ENCODE measurements around the gene SCD5. TPM values are rescaled to one million over a fixed set of nuclear protein-coding genes. Genes with fewer than 3 reads are reported as not detected.

The SCD5 gene
- total RNA-seq, 2 donors from 2014 or later, result 0.52 to 1.9 TPM

DNA sequence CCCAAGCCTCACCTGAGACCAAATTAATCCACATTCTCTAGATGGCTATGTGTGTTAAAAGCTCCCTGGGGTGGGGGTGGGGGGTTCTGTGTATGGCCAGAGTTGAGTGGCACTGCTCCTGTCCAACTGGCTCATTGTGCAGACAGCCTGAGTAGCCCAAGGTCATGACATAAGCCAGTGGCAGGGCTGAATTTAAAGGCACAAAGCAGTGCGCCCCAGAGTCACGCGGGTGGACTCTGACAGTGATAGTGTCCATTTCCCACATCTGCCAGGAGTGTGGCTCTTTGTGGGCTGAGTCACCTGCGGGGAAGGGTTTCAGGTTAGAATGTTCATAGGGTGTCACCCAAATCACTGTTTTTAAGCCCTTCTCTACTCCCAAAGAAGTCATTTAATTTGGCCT, 45.4 kb downstream of the SCD5 start:
- no peak for ATAC-seq
- no peak for DNase-seq (ENCODE audit: low spot score in 2 of 2)
- Mint-ChIP-seq H3K27ac (no peak overlapping the region), H3K36me3 (no peaks in the 10 kb centered on the region), H3K9me3 (no peaks in the 10 kb centered on the region)

GRCh38 chr4:82748810-82749470, 49.7 kb downstream of the SCD5 start:
- H3K9me3 Mint-ChIP-seq, result no peaks in the 10 kb centered on the region
- H3K27ac Mint-ChIP-seq, result no peak overlapping the region
- DNase-seq (ENCODE audit: low spot score in 2 of 2), result no peak
- no peaks in the 10 kb centered on the region for H3K36me3 Mint-ChIP-seq
- ATAC-seq, result no peak

DNA sequence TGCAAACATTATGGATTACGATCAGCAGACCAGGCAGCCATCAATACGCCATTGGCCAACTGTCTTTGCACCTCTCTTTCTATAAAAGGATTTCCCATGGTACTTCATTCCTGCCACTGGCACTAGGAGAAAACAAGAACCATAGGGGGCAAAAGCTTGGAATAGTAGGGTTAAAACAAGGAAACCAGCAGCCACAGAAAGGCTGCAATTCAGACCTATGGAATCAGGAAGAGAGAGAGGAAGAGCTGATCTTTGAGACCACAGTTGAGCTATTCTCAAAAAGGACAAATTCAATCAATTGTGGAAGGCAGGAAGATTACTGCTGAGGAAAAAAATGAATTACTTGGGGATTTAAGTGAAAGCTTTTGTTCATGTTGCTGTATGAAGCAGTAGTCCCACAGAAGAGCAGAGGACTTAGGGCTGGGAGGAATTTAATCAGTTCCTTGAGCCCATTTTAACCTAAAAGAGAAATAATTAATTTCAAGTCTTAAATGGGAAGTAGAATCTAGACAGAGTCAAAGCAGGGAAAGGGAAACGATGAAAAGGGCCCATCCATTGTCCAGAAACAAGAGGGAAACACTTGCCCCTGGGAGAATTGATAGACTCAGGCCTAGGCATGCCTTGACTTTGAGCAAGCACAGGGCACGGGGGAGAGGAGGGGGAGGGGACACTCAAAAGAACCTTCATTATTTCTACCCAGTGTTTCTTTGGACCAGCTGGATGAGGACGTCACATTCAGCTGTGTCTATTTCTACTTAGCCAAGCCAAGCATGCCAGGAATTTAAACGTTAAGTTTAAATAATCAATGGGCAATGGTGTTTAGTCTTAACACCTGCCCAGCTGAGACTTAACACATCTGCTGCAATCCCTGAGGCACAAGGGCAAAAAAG, 50.7 kb downstream of the SCD5 start:
- no peak for DNase-seq (ENCODE audit: low spot score in 2 of 2)
- ATAC-seq, result no peak
- Mint-ChIP-seq H3K27ac (no peak overlapping the region), H3K9me3 (no peaks in the 10 kb centered on the region), H3K36me3 (no peaks in the 10 kb centered on the region)

GRCh38 chr4:82746705-82747574, 51.7 kb downstream of the SCD5 start:
- no peaks in the 10 kb centered on the region for H3K9me3 Mint-ChIP-seq
- peak in 1 of 2 donors; percentile 13 for DNase-seq (ENCODE audit: low spot score in 2 of 2)
- ATAC-seq, result no peak
- H3K27ac Mint-ChIP-seq, result no peak overlapping the region
- H3K36me3 Mint-ChIP-seq, result no peaks in the 10 kb centered on the region

GRCh38 chr4:82745173-82745842, 53.3 kb downstream of the SCD5 start:
- ATAC-seq, result no peak
- Mint-ChIP-seq H3K27ac (no peak overlapping the region), H3K36me3 (no peaks in the 10 kb centered on the region), H3K9me3 (no peaks in the 10 kb centered on the region)
- DNase-seq (ENCODE audit: low spot score in 2 of 2), result no peak

GRCh38 chr4:82744284-82744968, 54.2 kb downstream of the SCD5 start:
- ATAC-seq, result no peak
- no peak overlapping the region for H3K27ac Mint-ChIP-seq
- no peak for DNase-seq (ENCODE audit: low spot score in 2 of 2)
- H3K36me3 Mint-ChIP-seq, result no peaks in the 10 kb centered on the region
- H3K9me3 Mint-ChIP-seq, result no peaks in the 10 kb centered on the region

DNA sequence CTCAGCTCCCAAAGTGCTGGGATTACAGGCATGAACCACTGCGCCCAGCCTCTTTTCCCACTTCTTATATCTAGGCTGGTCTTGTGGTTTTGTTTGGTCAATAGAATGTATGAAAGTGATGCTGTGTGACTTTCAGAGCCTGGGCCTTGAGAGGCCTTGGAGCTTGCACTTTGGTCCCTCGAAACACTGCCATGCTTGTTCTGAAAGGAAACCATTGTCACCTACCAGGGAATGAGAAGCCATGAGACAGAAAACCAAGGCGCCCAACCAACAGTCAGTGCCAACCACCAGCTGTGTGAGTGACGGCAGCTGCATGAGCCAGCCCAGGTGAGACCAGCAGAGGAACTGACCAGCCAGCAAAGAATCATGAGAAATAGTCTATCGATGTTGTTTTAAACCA, 57.4 kb downstream of the SCD5 start:
- H3K9me3 Mint-ChIP-seq, result no peaks in the 10 kb centered on the region
- DNase-seq (ENCODE audit: low spot score in 2 of 2), result no peak
- no peak for ATAC-seq
- no peaks in the 10 kb centered on the region for H3K36me3 Mint-ChIP-seq
- no peak overlapping the region for H3K27ac Mint-ChIP-seq

- no peaks in the 10 kb centered on the region for H3K9me3 Mint-ChIP-seq
- H3K36me3 Mint-ChIP-seq, result no peaks in the 10 kb centered on the region
- ATAC-seq (peak; percentile 99 to 100), DNase-seq (ENCODE audit: low spot score in 2 of 2) (peak; percentile 73 to 93)
- H3K27ac Mint-ChIP-seq, result no peak overlapping the region
Measured at GRCh38 chr4:82739287-82740190, 59.1 kb downstream of the SCD5 start.

GRCh38 chr4:82737354-82737753, 61.2 kb downstream of the SCD5 start:
- ATAC-seq (no peak), DNase-seq (ENCODE audit: low spot score in 2 of 2) (no peak)
- H3K27ac Mint-ChIP-seq, result no peak overlapping the region
- no peaks in the 10 kb centered on the region for H3K36me3 Mint-ChIP-seq
- no peaks in the 10 kb centered on the region for H3K9me3 Mint-ChIP-seq

DNA sequence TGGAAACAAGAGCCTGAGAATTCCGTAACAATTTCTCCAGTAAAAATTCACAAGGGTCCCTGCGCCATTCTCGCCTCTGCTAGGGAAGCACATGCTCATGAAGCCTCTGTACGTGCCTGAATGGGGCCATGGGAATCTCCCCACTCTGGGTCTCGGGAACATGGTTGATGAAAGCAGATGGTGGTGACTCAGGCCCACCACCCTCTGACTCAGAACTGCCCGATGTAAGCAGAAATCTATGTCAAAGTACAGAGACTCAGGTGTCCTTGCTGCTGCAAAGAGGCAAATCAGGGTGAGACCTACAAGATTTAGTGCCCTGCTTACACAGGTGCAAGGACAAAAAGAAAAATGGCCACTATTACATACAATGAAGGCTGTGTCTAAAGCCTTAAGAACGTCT, 65.0 kb downstream of the SCD5 start:
- DNase-seq (ENCODE audit: low spot score in 2 of 2) (no peak), ATAC-seq (peak; percentile 41 to 44)
- Mint-ChIP-seq H3K27ac (no peak overlapping the region), H3K36me3 (no peaks in the 10 kb centered on the region), H3K9me3 (no peaks in the 10 kb centered on the region)

DNA sequence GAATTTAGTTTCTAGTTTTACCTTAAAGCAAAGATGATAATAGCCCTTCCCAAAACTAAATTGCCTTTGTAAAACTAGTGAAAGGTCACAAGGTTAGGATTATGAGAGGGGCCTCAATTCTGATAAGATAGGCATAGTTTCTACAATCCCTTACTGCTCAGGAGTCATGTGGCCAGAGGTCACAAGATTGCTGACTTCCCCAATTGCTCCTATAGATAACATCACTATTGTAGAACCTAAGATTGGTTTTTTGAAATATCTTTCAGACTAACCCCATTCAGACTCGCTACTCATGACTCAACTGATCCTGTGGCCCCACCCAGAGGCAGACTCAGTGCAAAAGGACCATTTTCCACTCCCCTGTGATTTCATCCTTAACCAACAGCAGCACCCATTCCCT, 70.3 kb downstream of the SCD5 start:
- DNase-seq (ENCODE audit: low spot score in 2 of 2), result no peak
- H3K27ac Mint-ChIP-seq, result no peak overlapping the region
- ATAC-seq, result no peak
- no peaks in the 10 kb centered on the region for H3K36me3 Mint-ChIP-seq
- H3K9me3 Mint-ChIP-seq, result no peaks in the 10 kb centered on the region

DNA sequence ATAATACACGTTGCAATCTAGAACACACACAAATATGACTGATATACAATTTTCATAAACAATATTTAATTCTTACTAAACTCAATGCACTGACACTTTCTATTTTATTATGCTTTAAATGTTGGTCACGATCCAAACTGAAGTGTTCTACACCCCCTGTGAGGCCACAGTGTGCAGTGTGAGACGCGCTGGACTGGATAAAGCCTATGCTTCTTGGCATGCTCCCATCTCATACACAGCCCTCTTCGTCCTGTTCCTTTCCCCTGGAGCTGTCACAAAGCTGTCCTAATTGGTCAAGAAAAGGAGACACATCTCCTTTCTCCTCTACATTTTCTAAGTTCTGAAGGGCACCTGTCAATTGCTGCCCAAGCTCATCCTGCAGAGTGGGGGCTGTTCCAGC, 72.0 kb downstream of the SCD5 start:
- Mint-ChIP-seq H3K36me3 (no peaks in the 10 kb centered on the region), H3K27ac (no peak overlapping the region), H3K9me3 (no peaks in the 10 kb centered on the region)
- DNase-seq (ENCODE audit: low spot score in 2 of 2) (no peak), ATAC-seq (no peak)

DNA sequence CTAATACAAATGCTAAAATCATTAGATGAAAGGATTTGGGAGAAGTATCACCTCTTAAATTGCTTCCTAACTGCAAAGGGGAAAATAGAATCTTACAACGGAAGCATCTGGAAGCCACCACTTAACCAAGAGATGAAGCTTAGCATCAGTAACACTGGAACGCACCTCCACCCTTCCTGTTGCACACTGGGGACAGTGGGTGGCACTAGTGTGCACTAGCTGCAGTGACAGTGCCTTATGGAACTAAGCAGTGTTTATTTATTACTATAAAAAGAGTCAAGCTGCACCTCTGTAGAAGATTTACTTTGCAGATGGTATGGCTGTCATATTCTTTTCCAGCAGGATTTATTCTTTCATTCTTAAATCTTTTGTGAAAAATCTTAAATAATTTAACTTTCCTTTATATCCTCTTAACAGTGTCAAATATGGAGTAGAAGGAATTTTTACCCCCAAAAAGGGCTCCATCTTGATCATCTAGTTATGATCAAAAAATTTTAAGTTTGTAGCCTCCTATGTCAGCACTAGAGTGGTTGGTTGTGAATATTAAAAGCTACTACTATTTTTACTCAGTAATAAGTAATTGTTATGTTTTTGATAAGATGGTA, 76.7 kb downstream of the SCD5 start:
- no peak overlapping the region for H3K27ac Mint-ChIP-seq
- no peaks in the 10 kb centered on the region for H3K9me3 Mint-ChIP-seq
- peak in 1 of 2 donors; percentile 72 for ATAC-seq

DNA sequence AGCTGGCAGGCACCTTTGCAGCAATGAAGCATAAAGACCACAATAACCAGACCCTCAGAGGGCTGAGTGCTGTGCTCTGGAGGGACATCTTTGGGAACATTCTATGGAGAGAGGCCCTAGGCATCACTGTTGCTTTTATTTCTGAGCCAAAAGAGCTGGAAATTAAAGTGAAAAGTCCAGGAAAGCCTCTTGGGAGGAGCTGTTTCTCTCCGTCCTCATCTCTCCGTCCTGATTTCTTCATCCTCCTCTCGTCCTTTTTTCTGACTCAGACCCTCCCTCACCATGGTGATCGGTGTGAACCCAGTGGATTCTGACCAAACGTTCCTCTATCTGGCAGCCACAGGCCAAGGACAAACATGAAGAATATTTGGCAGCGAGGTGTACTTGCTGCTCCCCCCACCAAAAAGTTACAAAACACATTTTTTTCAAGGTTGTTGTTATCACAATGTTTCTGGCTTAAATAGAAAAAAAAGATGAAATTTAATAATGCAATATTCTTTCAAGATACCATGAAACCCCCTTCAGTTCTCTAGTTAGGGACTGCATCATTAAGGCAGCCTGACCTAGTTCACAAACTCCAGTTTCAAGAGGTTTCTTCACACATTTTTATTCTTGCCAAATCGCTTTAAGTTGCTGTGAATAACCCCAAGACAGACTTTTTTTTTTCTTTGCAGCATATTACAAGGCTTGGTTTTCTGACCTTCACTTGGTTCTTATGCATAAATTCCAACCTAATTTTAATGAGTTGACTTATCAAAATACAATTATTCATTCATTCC, 80.2 kb downstream of the SCD5 start:
- no peak for DNase-seq (ENCODE audit: low spot score in 2 of 2)
- no peaks in the 10 kb centered on the region for H3K9me3 Mint-ChIP-seq
- ATAC-seq, result no peak

More for the DNA sequence above, 76.7 kb downstream of the SCD5 start:
- H3K36me3 Mint-ChIP-seq, result no peaks in the 10 kb centered on the region
- DNase-seq (ENCODE audit: low spot score in 2 of 2), result peak in 1 of 2 donors; percentile 12

More for the DNA sequence above, 80.2 kb downstream of the SCD5 start:
- Mint-ChIP-seq H3K36me3 (no peaks in the 10 kb centered on the region), H3K27ac (no peak overlapping the region)
